Stimulated activated CD4-positive, alpha-beta T cell treated with anti-CD3 and anti-CD28 coated beads, TNF-alpha, amount 100 ng/mL, for 4 hours (primary cell): ENCODE results near the gene HES3.

Experiments used
- DNase-seq, 3 experiments: peaks; one replicate each; pipeline ENCODE4 v3.0.0-alpha.2; 2020; ENCODE audit warnings: low read depth in 3 of 3

Gene HES3

GRCh38 chr1:6245869-6246496 is 2.0 kb downstream of the HES3 start:
- peak in 2 of 3 experiments; percentile 17 to 35 for DNase-seq

GRCh38 chr1:6246497-6247467 is 2.8 kb downstream of the HES3 start:
- DNase-seq: peak; percentile 67 to 73 (median 71)

- no peak for DNase-seq
These were observed 3.7 kb downstream of the HES3 start for GRCh38 chr1:6247651-6248050.

GRCh38 chr1:6248161-6248776 is 4.3 kb downstream of the HES3 start:
- DNase-seq: no peak

GRCh38 chr1:6248932-6249738 is 5.2 kb downstream of the HES3 start:
- no peak for DNase-seq

- DNase-seq: no peak
These were observed 6.0 kb downstream of the HES3 start for GRCh38 chr1:6249739-6250689.

GRCh38 chr1:6251233-6251632 is 7.3 kb downstream of the HES3 start:
- DNase-seq: no peak

- DNase-seq: no peak
These were observed 7.8 kb downstream of the HES3 start for GRCh38 chr1:6251681-6252373.

GRCh38 chr1:6252374-6252710 is 8.4 kb downstream of the HES3 start:
- no peak for DNase-seq

GRCh38 chr1:6253380-6253779 is 9.4 kb downstream of the HES3 start:
- DNase-seq: no peak

GRCh38 chr1:6254691-6255090 is 10.7 kb downstream of the HES3 start:
- no peak for DNase-seq

GRCh38 chr1:6256645-6257044 is 12.7 kb downstream of the HES3 start:
- no peak for DNase-seq

GRCh38 chr1:6257541-6258069 is 13.6 kb downstream of the HES3 start:
- DNase-seq: no peak

GRCh38 chr1:6258675-6259074 is 14.7 kb downstream of the HES3 start:
- no peak for DNase-seq

GRCh38 chr1:6259491-6260362 is 15.7 kb downstream of the HES3 start:
- DNase-seq: peak; percentile 51 to 66 (median 65)

GRCh38 chr1:6260433-6260934 is 16.5 kb downstream of the HES3 start:
- DNase-seq: peak in 1 of 3 experiments; percentile 12

GRCh38 chr1:6260961-6261614 is 17.1 kb downstream of the HES3 start, which contains the start of gene GPR153:
TSS of gene GPR153 (minus strand) at chr1:6261098. CDS start at chr1:6254905, 6,193 bp downstream.
- DNase-seq: peak; percentile 28 to 44 (median 33)

GRCh38 chr1:6261615-6261995 is 17.6 kb downstream of the HES3 start:
- DNase-seq: no peak
